GM12891 (cell line): ENCODE measurements around the gene PPIG.

Experiments used
- POLR2A ChIP-seq: IDR thresholded peaks from 2 replicates; pipeline ENCODE4 v1.6.1; 2011; ENCODE audit warnings: low read depth, low read length, control low read depth
- POLR2AphosphoS5 ChIP-seq: IDR thresholded peaks from 2 replicates; pipeline ENCODE4 v1.6.1; 2011; ENCODE audit warnings: low read depth, low read length, control low read depth

- TF ChIP-seq POLR2A, result no peak
- TF ChIP-seq POLR2AphosphoS5, result no peak
Observed at GRCh38 chr2:169579044-169579443, 5.1 kb upstream of the PPIG start.
